Effector CD8-positive, alpha-beta T cell (primary cell): ENCODE measurements around the gene CCDC121.

Experiments
- DNase-seq: peaks from one replicate; lab custom pipeline; 2025; lab: John Stamatoyannopoulos, UW

CCDC121 gene

GRCh38 chr2:27582129-27582694 is 46.6 kb downstream of the CCDC121 start:
- no peak for DNase-seq

DNA sequence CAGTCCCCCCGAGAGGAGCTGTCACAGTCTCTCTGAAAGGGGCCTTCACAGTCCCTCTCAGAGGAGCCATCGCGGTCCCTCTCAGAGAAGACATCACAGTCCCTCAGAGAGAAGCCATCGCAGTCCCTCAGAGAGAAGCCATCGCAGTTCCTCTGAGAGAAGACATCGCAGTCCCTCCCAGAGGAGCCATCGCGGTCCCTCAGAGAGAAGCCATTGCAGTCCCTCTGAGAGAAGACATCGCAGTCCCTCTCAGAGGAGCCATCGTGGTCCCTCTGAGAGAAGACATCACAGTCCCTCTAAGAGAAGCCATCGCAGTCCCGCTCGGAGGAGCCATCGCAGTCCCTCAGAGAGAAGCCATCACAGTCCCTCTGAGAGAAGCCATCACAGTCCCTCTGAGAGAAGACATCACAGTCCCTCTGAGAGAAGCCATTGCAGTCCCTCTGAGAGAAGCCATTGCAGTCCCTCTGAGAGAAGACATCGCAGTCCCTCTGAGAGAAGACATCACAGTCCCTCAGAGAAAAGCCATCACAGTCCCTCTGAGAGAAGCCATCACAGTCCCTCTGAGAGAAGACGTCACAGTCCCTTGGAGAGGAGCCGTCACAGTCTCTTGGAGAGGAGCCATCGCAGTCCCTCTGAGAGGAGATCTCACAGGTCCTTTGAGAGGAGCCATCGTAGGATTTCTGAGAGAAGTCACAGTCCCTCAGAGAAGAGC is 47.2 kb downstream of the CCDC121 start:
- no peak for DNase-seq
